ENCODE measurements around the gene NOC4L.

Gene NOC4L

GRCh38 chr12:132171293-132171967 lies 27.2 kb downstream of the NOC4L start:
- DNase-seq, result no peak

- DNase-seq, result no peak
Measured at GRCh38 chr12:132171968-132172521, 27.8 kb downstream of the NOC4L start.

GRCh38 chr12:132172619-132173018 lies 28.4 kb downstream of the NOC4L start:
- no peak for DNase-seq

GRCh38 chr12:132173135-132174014 lies 29.1 kb downstream of the NOC4L start:
- DNase-seq, result no peak

GRCh38 chr12:132174015-132174838 lies 30.0 kb downstream of the NOC4L start:
- no peak for DNase-seq

- no peak for DNase-seq
Measured at GRCh38 chr12:132174839-132175490, 30.7 kb downstream of the NOC4L start.

GRCh38 chr12:132175496-132176384 lies 31.5 kb downstream of the NOC4L start:
- DNase-seq, result no peak

GRCh38 chr12:132176385-132176919 lies 32.2 kb downstream of the NOC4L start:
- no peak for DNase-seq

- no peak for DNase-seq
Measured at GRCh38 chr12:132176920-132177551, 32.8 kb downstream of the NOC4L start.

- no peak for DNase-seq
Measured at GRCh38 chr12:132178316-132178715, 34.1 kb downstream of the NOC4L start.

- DNase-seq, result peak; percentile 58
Measured at GRCh38 chr12:132178801-132179401, 34.6 kb downstream of the NOC4L start.

GRCh38 chr12:132179431-132180362 lies 35.4 kb downstream of the NOC4L start:
- no peak for DNase-seq

GRCh38 chr12:132180648-132181546 lies 36.6 kb downstream of the NOC4L start:
- no peak for DNase-seq

- no peak for DNase-seq
Measured at GRCh38 chr12:132181570-132182200, 37.4 kb downstream of the NOC4L start.

GRCh38 chr12:132182206-132182710 lies 38.0 kb downstream of the NOC4L start:
- no peak for DNase-seq

GRCh38 chr12:132182711-132183365 lies 38.6 kb downstream of the NOC4L start:
- no peak for DNase-seq

- DNase-seq, result no peak
Measured at GRCh38 chr12:132185705-132186104, 41.4 kb downstream of the NOC4L start.
